ENCODE data around the gene EMD. TPM values are rescaled to one million over a fixed set of nuclear protein-coding genes. Genes with fewer than 3 reads are reported as not detected.
"Not testable (repeated sequence)": the region's sequence is repeated elsewhere in the genome, so short reads cannot be mapped to it uniquely, and the experiment has no call there.

Gene EMD
- total RNA-seq, result 16.1 and 27.3 TPM in 2 replicates

- peak; percentile 85 for DNase-seq (ENCODE audit: low read depth)
- FAIRE-seq, result no peak
These were observed at the start of gene EMD for GRCh38 chrX:154378799-154379568. Gene EMD, plus strand, starts transcription at chrX:154379295. Its CDS starts 190 bp downstream, at chrX:154379485.

GRCh38 chrX:154332561-154332960 lies 46.5 kb upstream of the EMD start:
- Histone ChIP-seq H3K4me3 (ENCODE audit: low read depth, low read length) (no peak overlapping the region), H3K36me3 (ENCODE audit: control insufficient read depth, insufficient read depth, low read length) (no peaks in the 10 kb centered on the region), H3K27me3 (ENCODE audit: control insufficient read depth, insufficient read depth, low read length) (no peaks in the 10 kb centered on the region)
- FAIRE-seq, result no peak
- no peak for DNase-seq (ENCODE audit: low read depth)
- no peak for TF ChIP-seq CTCF (IDR thresholded peaks at IDR 0.05; ENCODE audit: insufficient read depth, low read length, severe bottlenecking)

More at GRCh38 chrX:154378799-154379568, at the start of gene EMD:
- Histone ChIP-seq H3K27me3 (ENCODE audit: control insufficient read depth, insufficient read depth, low read length) (no peaks in the 10 kb centered on the region), H3K4me3 (ENCODE audit: low read depth, low read length) (peak within 1 kb of the TSS; percentile 68), H3K36me3 (ENCODE audit: control insufficient read depth, insufficient read depth, low read length) (peaks cover 4% of the 10 kb centered on the region)
- no peak for TF ChIP-seq CTCF (IDR thresholded peaks at IDR 0.05; ENCODE audit: insufficient read depth, low read length, severe bottlenecking)

GRCh38 chrX:154333116-154333515 lies 46.0 kb upstream of the EMD start:
- TF ChIP-seq CTCF (IDR thresholded peaks at IDR 0.05; ENCODE audit: insufficient read depth, low read length, severe bottlenecking), result no peak
- DNase-seq (ENCODE audit: low read depth), result no peak
- Histone ChIP-seq H3K27me3 (ENCODE audit: control insufficient read depth, insufficient read depth, low read length) (no peaks in the 10 kb centered on the region), H3K36me3 (ENCODE audit: control insufficient read depth, insufficient read depth, low read length) (no peaks in the 10 kb centered on the region), H3K4me3 (ENCODE audit: low read depth, low read length) (no peak overlapping the region)
- FAIRE-seq, result no peak

- Histone ChIP-seq H3K4me3 (ENCODE audit: low read depth, low read length) (no peak overlapping the region), H3K27me3 (ENCODE audit: control insufficient read depth, insufficient read depth, low read length) (no peaks in the 10 kb centered on the region), H3K36me3 (ENCODE audit: control insufficient read depth, insufficient read depth, low read length) (no peaks in the 10 kb centered on the region)
- DNase-seq (ENCODE audit: low read depth), result no peak
- FAIRE-seq, result no peak
- TF ChIP-seq CTCF (IDR thresholded peaks at IDR 0.05; ENCODE audit: insufficient read depth, low read length, severe bottlenecking), result no peak
These were observed 45.2 kb upstream of the EMD start for GRCh38 chrX:154333837-154334271.

- no peaks in the 10 kb centered on the region for H3K36me3 ChIP-seq (ENCODE audit: control insufficient read depth, insufficient read depth, low read length)
- no peak for DNase-seq (ENCODE audit: low read depth)
- H3K4me3 ChIP-seq (ENCODE audit: low read depth, low read length), result no peak overlapping the region
- no peak for TF ChIP-seq CTCF (IDR thresholded peaks at IDR 0.05; ENCODE audit: insufficient read depth, low read length, severe bottlenecking)
- no peak for FAIRE-seq
- H3K27me3 ChIP-seq (ENCODE audit: control insufficient read depth, insufficient read depth, low read length), result no peaks in the 10 kb centered on the region
These were observed 44.6 kb upstream of the EMD start for GRCh38 chrX:154334496-154334895.

GRCh38 chrX:154341399-154342298 lies 37.4 kb upstream of the EMD start:
- not testable (repeated sequence) for H3K36me3 ChIP-seq (ENCODE audit: control insufficient read depth, insufficient read depth, low read length); H3K27me3 ChIP-seq (ENCODE audit: control insufficient read depth, insufficient read depth, low read length); DNase-seq (ENCODE audit: low read depth); FAIRE-seq; H3K4me3 ChIP-seq (ENCODE audit: low read depth, low read length)

GRCh38 chrX:154343063-154343462 lies 36.0 kb upstream of the EMD start:
- peak; percentile 18 for FAIRE-seq
- H3K36me3 ChIP-seq (ENCODE audit: control insufficient read depth, insufficient read depth, low read length); DNase-seq (ENCODE audit: low read depth); H3K4me3 ChIP-seq (ENCODE audit: low read depth, low read length); H3K27me3 ChIP-seq (ENCODE audit: control insufficient read depth, insufficient read depth, low read length): not testable (repeated sequence)

- not testable (repeated sequence) for H3K27me3 ChIP-seq (ENCODE audit: control insufficient read depth, insufficient read depth, low read length); DNase-seq (ENCODE audit: low read depth); H3K4me3 ChIP-seq (ENCODE audit: low read depth, low read length); H3K36me3 ChIP-seq (ENCODE audit: control insufficient read depth, insufficient read depth, low read length); FAIRE-seq
These were observed 35.5 kb upstream of the EMD start for GRCh38 chrX:154343620-154344019.
